Nephron (organoid): Measurements from ENCODE around the gene SHB.

ENCODE experiments used
- H3K27ac Mint-ChIP-seq, 3 experiments: 2 replicates each; pipeline ENCODE4 v1.8.0; 2020; ENCODE audit warnings: mixed read lengths in 3 of 3, mild to moderate bottlenecking in 2 of 3, moderate library complexity in 1 of 3
- H3K27me3 Mint-ChIP-seq: 2 replicates; pipeline ENCODE4 v1.8.0; 2021; ENCODE audit warnings: low read depth, mild to moderate bottlenecking, moderate library complexity, mixed read lengths
- H3K36me3 Mint-ChIP-seq: 2 replicates; pipeline ENCODE4 v1.8.0; 2020; ENCODE audit warnings: low read depth, mixed read lengths
- H3K4me1 Mint-ChIP-seq: 2 replicates; pipeline ENCODE4 v1.8.0; 2020; ENCODE audit warnings: mixed read lengths
- H3K4me3 Mint-ChIP-seq, 3 experiments: 2 replicates each; pipeline ENCODE4 v1.8.0; 2020; ENCODE audit warnings: mild to moderate bottlenecking in 3 of 3, mixed read lengths in 3 of 3, moderate library complexity in 2 of 3
- H3K9me3 Mint-ChIP-seq: 2 replicates; pipeline ENCODE4 v1.8.0; 2020; ENCODE audit warnings: mixed read lengths
- TF ChIP-seq, protein P1 (sequence below), 3 experiments: fragments of 200-600 bp; sonication (generic); IDR thresholded peaks; one replicate each; pipeline ENCODE4 v1.5.0; 2021; ENCODE audit warnings: antibody characterized with exemption in 3 of 3; ENCODE audit not compliant: unreplicated experiment in 3 of 3

SHB gene

DNA sequence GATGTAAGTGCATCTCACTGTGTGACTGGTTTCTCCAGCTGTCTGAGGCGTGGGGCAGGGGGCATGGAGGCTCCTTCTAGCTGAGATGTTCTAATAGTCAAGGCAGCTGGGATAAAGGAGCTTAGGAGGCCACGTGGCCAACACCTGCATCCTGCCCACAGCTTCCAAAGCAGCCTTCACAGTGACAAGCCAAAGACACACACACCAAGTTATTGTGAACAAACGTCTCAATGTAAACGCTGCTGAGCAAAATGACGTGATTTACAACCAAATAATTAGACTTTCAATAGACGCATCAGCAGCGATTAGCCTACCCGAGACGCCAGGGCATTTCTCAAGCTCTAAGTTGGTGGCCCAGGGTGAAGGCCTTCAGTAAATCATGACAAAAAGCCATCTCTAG, 141.9 kb downstream of the SHB start:
- peaks cover 3% of the 10 kb centered on the region for H3K9me3 Mint-ChIP-seq
- H3K27ac Mint-ChIP-seq: peak overlapping the region in 1 of 3 experiments; percentile 55
- H3K4me1 Mint-ChIP-seq: peaks cover 23% of the 10 kb centered on the region
- TF ChIP-seq, protein P1, sequence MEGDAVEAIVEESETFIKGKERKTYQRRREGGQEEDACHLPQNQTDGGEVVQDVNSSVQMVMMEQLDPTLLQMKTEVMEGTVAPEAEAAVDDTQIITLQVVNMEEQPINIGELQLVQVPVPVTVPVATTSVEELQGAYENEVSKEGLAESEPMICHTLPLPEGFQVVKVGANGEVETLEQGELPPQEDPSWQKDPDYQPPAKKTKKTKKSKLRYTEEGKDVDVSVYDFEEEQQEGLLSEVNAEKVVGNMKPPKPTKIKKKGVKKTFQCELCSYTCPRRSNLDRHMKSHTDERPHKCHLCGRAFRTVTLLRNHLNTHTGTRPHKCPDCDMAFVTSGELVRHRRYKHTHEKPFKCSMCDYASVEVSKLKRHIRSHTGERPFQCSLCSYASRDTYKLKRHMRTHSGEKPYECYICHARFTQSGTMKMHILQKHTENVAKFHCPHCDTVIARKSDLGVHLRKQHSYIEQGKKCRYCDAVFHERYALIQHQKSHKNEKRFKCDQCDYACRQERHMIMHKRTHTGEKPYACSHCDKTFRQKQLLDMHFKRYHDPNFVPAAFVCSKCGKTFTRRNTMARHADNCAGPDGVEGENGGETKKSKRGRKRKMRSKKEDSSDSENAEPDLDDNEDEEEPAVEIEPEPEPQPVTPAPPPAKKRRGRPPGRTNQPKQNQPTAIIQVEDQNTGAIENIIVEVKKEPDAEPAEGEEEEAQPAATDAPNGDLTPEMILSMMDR (IDR thresholded peaks at IDR 0.05; ENCODE audit: unreplicated experiment in 3 of 3): no peak
- no peaks in the 10 kb centered on the region for H3K27me3 Mint-ChIP-seq
- H3K4me3 Mint-ChIP-seq: no peak overlapping the region
- peaks cover 12% of the 10 kb centered on the region for H3K36me3 Mint-ChIP-seq

DNA sequence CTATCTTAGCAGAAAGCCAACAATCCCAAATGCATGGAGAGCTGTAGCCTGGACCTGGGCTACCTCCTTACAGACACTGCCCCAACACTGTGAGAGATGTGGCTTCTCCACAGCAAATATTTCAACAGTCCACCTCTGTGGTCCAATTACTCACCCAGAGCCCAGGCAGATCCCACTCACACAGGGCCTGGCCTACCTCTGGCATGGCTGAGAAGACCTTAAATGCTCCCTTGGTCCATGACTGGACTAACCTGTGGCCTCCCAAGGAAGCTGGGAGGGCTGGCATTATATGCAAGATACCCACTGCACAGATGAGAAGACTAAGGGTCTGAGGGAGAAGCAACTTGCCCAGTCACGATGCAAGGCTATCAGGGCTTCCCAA, 142.3 kb downstream of the SHB start:
- peaks cover 12% of the 10 kb centered on the region for H3K36me3 Mint-ChIP-seq
- peaks cover 27% of the 10 kb centered on the region for H3K4me1 Mint-ChIP-seq
- no peak overlapping the region for H3K27ac Mint-ChIP-seq
- peaks cover 3% of the 10 kb centered on the region for H3K9me3 Mint-ChIP-seq
- H3K4me3 Mint-ChIP-seq: no peak overlapping the region
- TF ChIP-seq, protein P1 (IDR thresholded peaks at IDR 0.05; ENCODE audit: unreplicated experiment in 3 of 3): no peak
- no peaks in the 10 kb centered on the region for H3K27me3 Mint-ChIP-seq

DNA sequence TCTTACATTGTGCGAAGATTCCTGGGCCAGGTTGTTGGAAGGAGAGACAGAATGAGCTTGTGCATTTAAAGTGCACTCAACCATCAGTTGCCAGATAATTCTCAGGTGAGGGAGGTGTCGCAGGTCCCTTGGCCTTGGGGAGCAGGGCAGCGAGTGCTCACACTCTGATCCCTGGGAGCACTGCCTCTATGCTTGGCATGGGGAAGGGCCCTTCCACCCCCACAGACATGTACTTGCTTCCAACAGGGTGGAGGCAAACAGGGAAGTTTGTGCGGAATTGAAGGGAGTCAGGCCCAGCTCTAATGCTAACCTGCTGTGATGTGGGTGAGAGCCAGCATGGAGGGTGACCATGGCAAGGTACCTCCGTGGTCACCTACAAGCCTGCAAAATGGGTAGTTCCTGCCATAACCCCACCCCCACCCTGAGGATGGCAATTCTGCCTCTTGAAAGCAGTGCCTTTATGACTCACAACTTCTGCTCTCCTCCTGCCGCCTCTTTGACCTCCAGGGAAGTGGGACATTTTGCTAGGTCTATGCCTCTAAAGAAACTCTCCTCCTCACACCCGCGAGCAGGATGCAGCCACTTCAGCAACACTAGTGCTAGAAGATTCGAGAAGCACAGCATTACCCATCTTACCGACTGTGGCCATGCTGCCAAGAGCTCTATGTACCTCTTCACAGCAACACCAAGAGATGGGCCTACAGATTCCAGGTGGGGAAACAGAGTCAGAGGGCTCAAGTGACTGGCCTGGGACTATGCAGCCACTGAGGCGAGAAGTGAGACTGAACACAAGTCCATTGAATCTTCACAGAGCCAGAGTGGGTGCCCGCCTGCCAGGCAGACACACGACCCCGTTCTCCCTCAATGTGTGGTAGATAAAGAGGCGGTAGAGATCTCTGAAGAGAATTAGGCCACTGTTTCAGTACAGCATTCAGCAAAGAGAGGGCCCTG, 143.0 kb downstream of the SHB start:
- Mint-ChIP-seq H3K4me3 (no peak overlapping the region), H3K4me1 (peaks cover 34% of the 10 kb centered on the region), H3K9me3 (peaks cover 3% of the 10 kb centered on the region), H3K27me3 (peaks cover under 1% of the 10 kb centered on the region), H3K36me3 (peaks cover 12% of the 10 kb centered on the region), H3K27ac (peak overlapping the region in 2 of 3 experiments; percentile 10 to 53)
- TF ChIP-seq, protein P1 (IDR thresholded peaks at IDR 0.05; ENCODE audit: unreplicated experiment in 3 of 3): no peak

DNA sequence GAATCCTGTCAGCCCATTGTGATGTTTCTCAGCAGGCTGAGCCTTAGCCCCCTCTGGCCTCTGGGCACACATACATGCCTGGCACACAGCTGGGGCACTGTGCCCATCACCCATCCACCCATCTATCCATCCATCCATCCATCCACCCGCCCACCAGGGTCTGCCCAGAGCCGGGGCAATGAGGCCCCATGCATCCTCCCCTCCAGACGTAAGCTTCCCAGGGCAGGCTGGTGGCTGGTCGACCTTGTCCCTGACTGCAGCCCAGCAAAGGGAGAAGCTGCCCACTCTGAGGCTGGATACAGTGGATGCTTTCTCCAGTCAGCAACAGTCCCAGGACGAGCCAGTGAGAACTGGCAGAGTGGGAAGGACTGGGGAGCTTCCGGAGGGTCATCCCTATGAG, 144.0 kb downstream of the SHB start:
- H3K27me3 Mint-ChIP-seq: peaks cover 4% of the 10 kb centered on the region
- no peak overlapping the region for H3K4me3 Mint-ChIP-seq
- TF ChIP-seq, protein P1 (IDR thresholded peaks at IDR 0.05; ENCODE audit: unreplicated experiment in 3 of 3): no peak
- H3K36me3 Mint-ChIP-seq: peaks cover 6% of the 10 kb centered on the region
- peaks cover 3% of the 10 kb centered on the region for H3K9me3 Mint-ChIP-seq
- peaks cover 44% of the 10 kb centered on the region for H3K4me1 Mint-ChIP-seq
- H3K27ac Mint-ChIP-seq: no peak overlapping the region

DNA sequence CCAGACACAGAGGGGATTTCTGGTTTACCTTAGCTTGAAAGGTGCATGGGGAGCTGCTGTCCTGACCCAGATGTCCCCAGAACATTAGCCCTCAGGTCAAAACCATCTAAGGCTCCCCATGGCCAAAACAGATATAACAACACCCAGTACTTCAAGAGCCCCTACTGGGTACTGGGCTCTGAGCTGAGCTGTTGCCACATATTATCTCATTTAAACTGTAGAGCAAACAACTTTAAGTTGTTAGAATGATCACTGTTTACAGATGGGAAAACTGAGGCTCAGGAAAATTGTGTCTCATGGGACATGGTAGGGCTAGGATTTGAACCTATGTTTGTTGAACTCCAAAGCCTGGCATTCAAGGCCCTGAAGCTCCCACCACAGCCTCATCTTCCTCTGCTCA, 144.5 kb downstream of the SHB start:
- peaks cover 2% of the 10 kb centered on the region for H3K9me3 Mint-ChIP-seq
- H3K4me3 Mint-ChIP-seq: no peak overlapping the region
- H3K4me1 Mint-ChIP-seq: peaks cover 47% of the 10 kb centered on the region
- H3K27me3 Mint-ChIP-seq: peaks cover 4% of the 10 kb centered on the region
- TF ChIP-seq, protein P1 (IDR thresholded peaks at IDR 0.05; ENCODE audit: unreplicated experiment in 3 of 3): no peak
- no peak overlapping the region for H3K27ac Mint-ChIP-seq
- peaks cover 2% of the 10 kb centered on the region for H3K36me3 Mint-ChIP-seq
